ENCODE results near the gene MRS2.

- TF ChIP-seq, protein P1, sequence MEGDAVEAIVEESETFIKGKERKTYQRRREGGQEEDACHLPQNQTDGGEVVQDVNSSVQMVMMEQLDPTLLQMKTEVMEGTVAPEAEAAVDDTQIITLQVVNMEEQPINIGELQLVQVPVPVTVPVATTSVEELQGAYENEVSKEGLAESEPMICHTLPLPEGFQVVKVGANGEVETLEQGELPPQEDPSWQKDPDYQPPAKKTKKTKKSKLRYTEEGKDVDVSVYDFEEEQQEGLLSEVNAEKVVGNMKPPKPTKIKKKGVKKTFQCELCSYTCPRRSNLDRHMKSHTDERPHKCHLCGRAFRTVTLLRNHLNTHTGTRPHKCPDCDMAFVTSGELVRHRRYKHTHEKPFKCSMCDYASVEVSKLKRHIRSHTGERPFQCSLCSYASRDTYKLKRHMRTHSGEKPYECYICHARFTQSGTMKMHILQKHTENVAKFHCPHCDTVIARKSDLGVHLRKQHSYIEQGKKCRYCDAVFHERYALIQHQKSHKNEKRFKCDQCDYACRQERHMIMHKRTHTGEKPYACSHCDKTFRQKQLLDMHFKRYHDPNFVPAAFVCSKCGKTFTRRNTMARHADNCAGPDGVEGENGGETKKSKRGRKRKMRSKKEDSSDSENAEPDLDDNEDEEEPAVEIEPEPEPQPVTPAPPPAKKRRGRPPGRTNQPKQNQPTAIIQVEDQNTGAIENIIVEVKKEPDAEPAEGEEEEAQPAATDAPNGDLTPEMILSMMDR (IDR thresholded peaks at IDR 0.05), result no peak
- no peak for TF ChIP-seq EZH2 (IDR thresholded peaks at IDR 0.05)
Measured at GRCh38 chr6:24472181-24472580, 69.4 kb downstream of the MRS2 start.
